Activated CD4-positive, alpha-beta T cell treated with anti-CD3 and anti-CD28 coated beads, Interleukin-2, amount 50 U/mL, for 4 hours (primary cell): ENCODE data around the gene SLC17A8.
"Not testable (repeated sequence)": the region's sequence is repeated elsewhere in the genome, so short reads cannot be mapped to it uniquely, and the experiment has no call there.

Experiments
- DNase-seq, 2 experiments: peaks; one replicate each; pipeline ENCODE4 v3.0.0-alpha.2; 2020

SLC17A8 gene

GRCh38 chr12:100356644-100357223 lies at the start of gene SLC17A8:
TSS of gene SLC17A8 (plus strand) at chr12:100357074. CDS start at chr12:100357392, 318 bp downstream.
- no peak for DNase-seq

- not testable (repeated sequence) for DNase-seq
Observed at GRCh38 chr12:100308138-100308537, 48.7 kb upstream of the SLC17A8 start.

GRCh38 chr12:100311317-100311716 lies 45.6 kb upstream of the SLC17A8 start:
- DNase-seq = no peak

GRCh38 chr12:100317371-100317770 lies 39.5 kb upstream of the SLC17A8 start:
- no peak for DNase-seq

DNA sequence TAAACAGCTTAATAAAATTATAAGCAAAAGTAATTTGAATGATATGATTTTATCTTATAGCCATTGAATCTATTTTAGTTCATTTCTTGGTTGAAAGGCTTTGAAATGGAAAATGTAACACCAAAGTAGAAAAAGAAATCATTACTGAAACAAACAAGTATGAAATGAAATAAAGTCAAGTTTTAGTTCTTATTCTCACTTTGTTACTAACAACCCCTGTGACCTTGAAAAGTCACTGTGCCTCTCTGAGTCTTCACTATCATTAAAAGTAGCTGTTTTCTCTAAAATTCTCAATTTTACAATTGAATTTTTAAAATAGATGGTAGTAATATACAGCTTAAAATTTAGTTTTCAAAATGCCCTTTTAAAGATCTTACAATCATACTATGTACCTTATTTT lies 32.4 kb upstream of the SLC17A8 start:
- DNase-seq = no peak

- DNase-seq = no peak
Observed at GRCh38 chr12:100326208-100326607, 30.7 kb upstream of the SLC17A8 start.

- no peak for DNase-seq
Observed at GRCh38 chr12:100329800-100330199, 27.1 kb upstream of the SLC17A8 start.

DNA sequence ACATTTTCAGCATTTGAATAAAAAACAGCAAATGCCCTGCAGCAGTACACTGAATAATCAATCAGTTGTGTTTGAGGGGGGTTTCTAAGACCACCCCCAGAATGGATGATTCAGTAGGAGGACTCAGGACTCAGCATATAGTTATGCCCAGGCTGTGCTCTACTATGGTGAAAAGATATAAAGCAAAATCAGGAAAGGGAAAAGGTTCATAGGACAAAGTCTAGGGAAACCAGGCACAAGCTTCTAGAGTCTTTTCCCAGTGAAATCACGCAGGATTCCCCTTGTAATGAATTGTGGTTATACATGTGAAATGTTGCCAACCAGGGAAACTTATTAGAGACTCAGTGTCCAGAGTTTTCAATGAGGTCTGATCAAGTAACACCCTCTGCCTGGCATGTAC lies 25.0 kb upstream of the SLC17A8 start:
- DNase-seq = no peak

DNA sequence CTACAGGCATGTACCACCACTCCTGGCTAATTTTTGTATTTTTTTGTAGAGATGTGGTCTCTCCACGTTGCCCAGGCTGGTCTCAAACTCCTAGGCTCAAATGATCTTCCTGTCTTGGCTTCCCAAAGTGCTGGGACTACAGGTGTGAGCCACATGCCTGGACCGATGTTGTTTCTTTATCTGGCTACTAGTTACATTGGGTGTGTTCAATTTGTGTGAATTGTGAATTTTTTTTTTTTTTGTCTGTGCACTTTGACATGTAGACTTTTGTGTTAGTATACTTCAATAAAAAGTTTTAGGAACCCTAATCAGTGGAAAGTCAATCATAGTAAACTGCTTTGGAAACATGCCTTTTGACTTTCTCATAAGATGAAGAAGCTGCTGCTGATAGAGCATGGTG lies 24.0 kb upstream of the SLC17A8 start:
- no peak for DNase-seq

GRCh38 chr12:100337299-100337698 lies 19.6 kb upstream of the SLC17A8 start:
- DNase-seq = no peak

GRCh38 chr12:100337727-100338126 lies 19.1 kb upstream of the SLC17A8 start:
- no peak for DNase-seq

DNA sequence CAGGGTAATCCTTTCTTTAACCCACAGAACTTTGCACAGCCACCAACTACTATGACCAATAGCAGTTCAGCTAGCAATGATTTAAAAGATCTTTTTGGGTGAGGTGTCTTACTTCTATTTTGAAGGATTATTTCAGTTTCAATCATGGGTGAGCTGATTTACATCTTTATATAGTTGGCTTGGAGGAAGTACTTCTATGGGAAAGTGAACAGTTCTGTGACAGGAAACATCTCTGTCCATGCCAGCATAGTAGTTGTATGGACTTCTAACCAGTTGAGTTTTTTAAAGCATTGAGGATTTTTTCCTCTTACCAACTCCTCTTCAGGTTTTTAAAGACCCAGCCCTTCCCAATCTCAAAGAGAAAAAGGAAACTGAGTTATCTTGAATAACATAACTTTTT lies 17.8 kb upstream of the SLC17A8 start:
- no peak for DNase-seq

GRCh38 chr12:100342897-100343296 lies 14.0 kb upstream of the SLC17A8 start:
- not testable (repeated sequence) for DNase-seq

- not testable (repeated sequence) for DNase-seq
Observed at GRCh38 chr12:100344351-100344750, 12.5 kb upstream of the SLC17A8 start.

DNA sequence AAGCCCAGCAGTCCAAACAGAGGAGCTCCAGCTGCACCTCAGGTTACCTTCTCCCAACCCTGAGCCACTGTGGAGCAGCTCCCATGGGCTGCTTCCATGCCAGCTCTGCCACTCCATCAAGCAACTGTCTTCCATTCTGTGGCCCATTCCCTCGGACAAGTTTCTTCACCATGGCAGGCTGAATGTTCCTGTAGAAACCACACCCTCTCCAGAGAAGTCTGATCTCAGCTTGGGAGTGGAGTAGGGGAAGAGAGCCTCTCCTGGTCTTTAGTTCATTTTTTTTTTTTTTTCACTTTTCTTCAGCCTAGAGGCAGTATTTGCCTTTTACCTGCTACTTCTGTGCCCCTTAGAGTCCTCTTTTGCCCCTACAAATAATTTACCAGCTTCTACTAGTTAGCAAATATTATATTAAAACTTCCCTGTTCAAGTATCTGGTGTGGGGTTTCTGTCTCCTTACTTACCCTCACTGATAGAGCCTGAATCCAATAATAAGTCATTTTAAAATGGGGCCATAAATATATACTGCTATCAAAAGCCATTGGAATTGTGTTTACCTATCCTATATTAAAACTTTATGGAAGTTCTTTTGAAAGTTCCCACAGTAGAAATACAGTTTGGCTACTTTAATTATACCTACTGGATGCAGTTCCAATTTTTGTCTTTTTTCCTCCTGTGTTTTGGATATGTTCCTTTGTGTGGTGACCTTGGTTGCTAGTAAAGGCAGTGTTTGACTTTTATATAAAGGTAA lies 11.7 kb upstream of the SLC17A8 start:
- DNase-seq = no peak

GRCh38 chr12:100346660-100347059 lies 10.2 kb upstream of the SLC17A8 start:
- DNase-seq = no peak

GRCh38 chr12:100348657-100349454 lies 8.0 kb upstream of the SLC17A8 start:
- no peak for DNase-seq

GRCh38 chr12:100359248-100359647 lies 2.4 kb downstream of the SLC17A8 start:
- DNase-seq = no peak

DNA sequence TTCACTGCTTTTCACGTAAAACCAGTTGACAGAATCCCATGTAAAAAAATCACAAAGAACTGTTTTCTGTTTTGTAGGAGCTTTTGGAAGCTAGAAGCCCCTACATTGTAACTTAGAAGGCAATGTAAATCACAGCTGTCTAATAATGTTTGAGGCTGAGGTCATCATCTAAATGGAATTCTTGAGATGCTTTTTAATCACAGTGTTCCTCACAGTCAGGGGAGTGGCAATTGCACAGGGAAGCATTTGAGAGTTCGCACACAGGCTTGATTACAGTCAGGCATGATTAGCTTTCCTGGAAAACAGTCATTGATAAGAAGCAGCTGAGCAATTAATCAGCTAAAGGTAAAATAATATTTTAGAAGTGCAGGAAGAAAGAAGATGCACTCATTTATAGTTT lies 2.9 kb downstream of the SLC17A8 start:
- DNase-seq = no peak

DNA sequence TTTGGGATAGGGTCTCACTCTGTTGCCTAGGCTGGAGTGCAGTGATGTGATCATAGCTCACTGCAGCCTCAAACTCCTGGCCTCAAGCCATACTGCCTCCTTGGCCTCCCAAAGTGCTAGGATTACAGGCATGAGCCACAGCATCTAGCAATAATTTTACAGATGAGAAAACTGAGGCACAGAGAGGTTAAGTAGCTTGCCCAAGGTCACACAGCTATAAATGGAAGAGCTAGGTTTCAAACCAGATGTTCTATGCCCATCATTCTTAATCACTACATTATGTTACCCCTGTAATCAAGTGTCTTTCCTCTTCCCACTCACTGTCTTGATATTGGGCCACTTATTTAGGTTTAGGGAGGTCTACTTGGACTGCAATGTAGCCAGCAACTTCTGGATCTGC lies 3.6 kb downstream of the SLC17A8 start:
- DNase-seq = no peak

GRCh38 chr12:100364324-100364723 lies 7.5 kb downstream of the SLC17A8 start:
- DNase-seq = no peak

GRCh38 chr12:100365411-100365810 lies 8.5 kb downstream of the SLC17A8 start:
- DNase-seq = no peak

- no peak for DNase-seq
Observed at GRCh38 chr12:100368066-100368465, 11.2 kb downstream of the SLC17A8 start.

- DNase-seq = no peak
Observed at GRCh38 chr12:100371146-100371545, 14.3 kb downstream of the SLC17A8 start.
